ENCODE measurements around the gene PARP8.

DNA sequence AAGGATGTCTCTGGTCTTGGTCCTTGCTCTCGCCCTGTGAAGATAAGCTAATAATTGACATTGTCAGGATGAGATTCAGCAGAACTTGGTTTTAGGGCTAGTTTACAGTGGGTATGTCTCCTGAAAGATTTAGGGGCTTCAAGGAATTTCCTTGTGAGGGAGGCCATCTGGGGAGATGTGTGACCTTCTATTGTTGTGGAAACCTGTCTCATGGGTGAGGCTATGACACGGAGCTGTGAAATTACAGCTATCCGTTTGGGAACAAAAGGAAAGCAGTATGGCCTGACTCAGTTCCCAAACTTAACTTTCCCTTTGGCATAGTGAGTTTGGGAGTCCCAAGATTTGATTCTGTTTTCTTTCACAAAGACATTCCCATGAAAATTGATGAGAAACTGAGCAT is 142.0 kb downstream of the PARP8 start:
- TF ChIP-seq, protein P1, sequence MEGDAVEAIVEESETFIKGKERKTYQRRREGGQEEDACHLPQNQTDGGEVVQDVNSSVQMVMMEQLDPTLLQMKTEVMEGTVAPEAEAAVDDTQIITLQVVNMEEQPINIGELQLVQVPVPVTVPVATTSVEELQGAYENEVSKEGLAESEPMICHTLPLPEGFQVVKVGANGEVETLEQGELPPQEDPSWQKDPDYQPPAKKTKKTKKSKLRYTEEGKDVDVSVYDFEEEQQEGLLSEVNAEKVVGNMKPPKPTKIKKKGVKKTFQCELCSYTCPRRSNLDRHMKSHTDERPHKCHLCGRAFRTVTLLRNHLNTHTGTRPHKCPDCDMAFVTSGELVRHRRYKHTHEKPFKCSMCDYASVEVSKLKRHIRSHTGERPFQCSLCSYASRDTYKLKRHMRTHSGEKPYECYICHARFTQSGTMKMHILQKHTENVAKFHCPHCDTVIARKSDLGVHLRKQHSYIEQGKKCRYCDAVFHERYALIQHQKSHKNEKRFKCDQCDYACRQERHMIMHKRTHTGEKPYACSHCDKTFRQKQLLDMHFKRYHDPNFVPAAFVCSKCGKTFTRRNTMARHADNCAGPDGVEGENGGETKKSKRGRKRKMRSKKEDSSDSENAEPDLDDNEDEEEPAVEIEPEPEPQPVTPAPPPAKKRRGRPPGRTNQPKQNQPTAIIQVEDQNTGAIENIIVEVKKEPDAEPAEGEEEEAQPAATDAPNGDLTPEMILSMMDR (conservative IDR thresholded peaks at IDR 0.05), result no peak
- no peak for TF ChIP-seq ZFX (IDR thresholded peaks at IDR 0.05)

Data from C4-2B (cell line).